WTC11 (cell line): ENCODE measurements around the gene CGN.

ENCODE experiments used
- CTCF ChIP-seq: fragments of 200-600 bp; IDR thresholded peaks from 2 replicates; pipeline ENCODE4 v1.8.0; 2022; ENCODE audit warnings: antibody characterized with exemption
- IRF1 ChIP-seq: sonication (generic); formaldehyde crosslinking; IDR thresholded peaks from 2 replicates; pipeline ENCODE4 v1.8.0; 2023; ENCODE audit warnings: missing genetic modification reagents
- NFE2L1 ChIP-seq: sonication (generic); formaldehyde crosslinking; IDR thresholded peaks from 2 replicates; pipeline ENCODE4 v1.8.1; 2023; ENCODE audit warnings: missing genetic modification reagents
- TEAD4 ChIP-seq: sonication (generic); formaldehyde crosslinking; IDR thresholded peaks from 2 replicates; pipeline ENCODE4 v1.8.0; 2022; ENCODE audit warnings: mild to moderate bottlenecking, missing genetic modification reagents
- TF ChIP-seq, protein P1 (sequence below): sonication (generic); formaldehyde crosslinking; IDR thresholded peaks from 2 replicates; pipeline ENCODE4 v1.8.1; 2022; ENCODE audit warnings: low read depth, missing genetic modification reagents, borderline replicate concordance
- TF ChIP-seq, protein P2 (sequence below): sonication (generic); formaldehyde crosslinking; IDR thresholded peaks from 2 replicates; pipeline ENCODE4 v1.8.1; 2023; ENCODE audit warnings: mild to moderate bottlenecking, missing genetic modification reagents, borderline replicate concordance
- TF ChIP-seq, protein P3 (sequence below): sonication (generic); formaldehyde crosslinking; IDR thresholded peaks from 2 replicates; pipeline ENCODE4 v1.8.0; 2022; ENCODE audit warnings: missing genetic modification reagents

DNA sequence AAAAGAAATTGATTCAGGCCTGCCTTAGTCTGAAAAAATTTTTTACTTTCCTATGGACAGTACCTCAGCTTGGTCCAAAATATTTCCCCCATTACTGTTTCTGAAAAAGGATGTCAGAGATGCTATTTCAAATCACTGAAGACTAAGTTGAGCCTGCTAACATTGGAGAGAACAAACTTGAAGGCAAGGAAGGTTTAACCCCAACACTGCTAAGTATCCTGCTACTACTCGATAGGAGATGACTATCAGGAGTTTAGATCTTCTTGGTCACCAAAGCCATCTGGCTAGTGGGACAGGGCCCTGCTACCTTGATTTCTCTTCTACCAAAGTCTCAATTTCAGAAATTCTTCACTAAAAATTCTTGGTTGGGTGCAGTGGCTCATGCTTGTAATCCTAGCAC lies 29.2 kb upstream of the CGN start:
- TF ChIP-seq TEAD4 (CRISPR knock-in tag), result no peak
- TF ChIP-seq CTCF, result no peak
- TF ChIP-seq, protein P1, sequence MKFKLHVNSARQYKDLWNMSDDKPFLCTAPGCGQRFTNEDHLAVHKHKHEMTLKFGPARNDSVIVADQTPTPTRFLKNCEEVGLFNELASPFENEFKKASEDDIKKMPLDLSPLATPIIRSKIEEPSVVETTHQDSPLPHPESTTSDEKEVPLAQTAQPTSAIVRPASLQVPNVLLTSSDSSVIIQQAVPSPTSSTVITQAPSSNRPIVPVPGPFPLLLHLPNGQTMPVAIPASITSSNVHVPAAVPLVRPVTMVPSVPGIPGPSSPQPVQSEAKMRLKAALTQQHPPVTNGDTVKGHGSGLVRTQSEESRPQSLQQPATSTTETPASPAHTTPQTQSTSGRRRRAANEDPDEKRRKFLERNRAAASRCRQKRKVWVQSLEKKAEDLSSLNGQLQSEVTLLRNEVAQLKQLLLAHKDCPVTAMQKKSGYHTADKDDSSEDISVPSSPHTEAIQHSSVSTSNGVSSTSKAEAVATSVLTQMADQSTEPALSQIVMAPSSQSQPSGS (CRISPR knock-in tag), result no peak
- TF ChIP-seq IRF1 (CRISPR knock-in tag), result no peak
- TF ChIP-seq, protein P2, sequence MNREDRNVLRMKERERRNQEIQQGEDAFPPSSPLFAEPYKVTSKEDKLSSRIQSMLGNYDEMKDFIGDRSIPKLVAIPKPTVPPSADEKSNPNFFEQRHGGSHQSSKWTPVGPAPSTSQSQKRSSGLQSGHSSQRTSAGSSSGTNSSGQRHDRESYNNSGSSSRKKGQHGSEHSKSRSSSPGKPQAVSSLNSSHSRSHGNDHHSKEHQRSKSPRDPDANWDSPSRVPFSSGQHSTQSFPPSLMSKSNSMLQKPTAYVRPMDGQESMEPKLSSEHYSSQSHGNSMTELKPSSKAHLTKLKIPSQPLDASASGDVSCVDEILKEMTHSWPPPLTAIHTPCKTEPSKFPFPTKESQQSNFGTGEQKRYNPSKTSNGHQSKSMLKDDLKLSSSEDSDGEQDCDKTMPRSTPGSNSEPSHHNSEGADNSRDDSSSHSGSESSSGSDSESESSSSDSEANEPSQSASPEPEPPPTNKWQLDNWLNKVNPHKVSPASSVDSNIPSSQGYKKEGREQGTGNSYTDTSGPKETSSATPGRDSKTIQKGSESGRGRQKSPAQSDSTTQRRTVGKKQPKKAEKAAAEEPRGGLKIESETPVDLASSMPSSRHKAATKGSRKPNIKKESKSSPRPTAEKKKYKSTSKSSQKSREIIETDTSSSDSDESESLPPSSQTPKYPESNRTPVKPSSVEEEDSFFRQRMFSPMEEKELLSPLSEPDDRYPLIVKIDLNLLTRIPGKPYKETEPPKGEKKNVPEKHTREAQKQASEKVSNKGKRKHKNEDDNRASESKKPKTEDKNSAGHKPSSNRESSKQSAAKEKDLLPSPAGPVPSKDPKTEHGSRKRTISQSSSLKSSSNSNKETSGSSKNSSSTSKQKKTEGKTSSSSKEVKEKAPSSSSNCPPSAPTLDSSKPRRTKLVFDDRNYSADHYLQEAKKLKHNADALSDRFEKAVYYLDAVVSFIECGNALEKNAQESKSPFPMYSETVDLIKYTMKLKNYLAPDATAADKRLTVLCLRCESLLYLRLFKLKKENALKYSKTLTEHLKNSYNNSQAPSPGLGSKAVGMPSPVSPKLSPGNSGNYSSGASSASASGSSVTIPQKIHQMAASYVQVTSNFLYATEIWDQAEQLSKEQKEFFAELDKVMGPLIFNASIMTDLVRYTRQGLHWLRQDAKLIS (CRISPR knock-in tag), result no peak
- TF ChIP-seq, protein P3, sequence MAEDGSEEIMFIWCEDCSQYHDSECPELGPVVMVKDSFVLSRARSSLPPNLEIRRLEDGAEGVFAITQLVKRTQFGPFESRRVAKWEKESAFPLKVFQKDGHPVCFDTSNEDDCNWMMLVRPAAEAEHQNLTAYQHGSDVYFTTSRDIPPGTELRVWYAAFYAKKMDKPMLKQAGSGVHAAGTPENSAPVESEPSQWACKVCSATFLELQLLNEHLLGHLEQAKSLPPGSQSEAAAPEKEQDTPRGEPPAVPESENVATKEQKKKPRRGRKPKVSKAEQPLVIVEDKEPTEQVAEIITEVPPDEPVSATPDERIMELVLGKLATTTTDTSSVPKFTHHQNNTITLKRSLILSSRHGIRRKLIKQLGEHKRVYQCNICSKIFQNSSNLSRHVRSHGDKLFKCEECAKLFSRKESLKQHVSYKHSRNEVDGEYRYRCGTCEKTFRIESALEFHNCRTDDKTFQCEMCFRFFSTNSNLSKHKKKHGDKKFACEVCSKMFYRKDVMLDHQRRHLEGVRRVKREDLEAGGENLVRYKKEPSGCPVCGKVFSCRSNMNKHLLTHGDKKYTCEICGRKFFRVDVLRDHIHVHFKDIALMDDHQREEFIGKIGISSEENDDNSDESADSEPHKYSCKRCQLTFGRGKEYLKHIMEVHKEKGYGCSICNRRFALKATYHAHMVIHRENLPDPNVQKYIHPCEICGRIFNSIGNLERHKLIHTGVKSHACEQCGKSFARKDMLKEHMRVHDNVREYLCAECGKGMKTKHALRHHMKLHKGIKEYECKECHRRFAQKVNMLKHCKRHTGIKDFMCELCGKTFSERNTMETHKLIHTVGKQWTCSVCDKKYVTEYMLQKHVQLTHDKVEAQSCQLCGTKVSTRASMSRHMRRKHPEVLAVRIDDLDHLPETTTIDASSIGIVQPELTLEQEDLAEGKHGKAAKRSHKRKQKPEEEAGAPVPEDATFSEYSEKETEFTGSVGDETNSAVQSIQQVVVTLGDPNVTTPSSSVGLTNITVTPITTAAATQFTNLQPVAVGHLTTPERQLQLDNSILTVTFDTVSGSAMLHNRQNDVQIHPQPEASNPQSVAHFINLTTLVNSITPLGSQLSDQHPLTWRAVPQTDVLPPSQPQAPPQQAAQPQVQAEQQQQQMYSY, result no peak
- no peak for TF ChIP-seq NFE2L1 (CRISPR knock-in tag)
